ENCODE results near the gene NFIB. TPM values are rescaled to one million over a fixed set of nuclear protein-coding genes. Genes with fewer than 3 reads are reported as not detected.

The NFIB gene
- total RNA-seq, 2 donors from 2014 or later: 47.0 to 65.9 TPM

- no peak for ATAC-seq
- WGBS, 2 donors: 68 to 88% methylated on average over 1 of the region's 1 CpG
- no peak overlapping the region for H3K4me3 ChIP-seq
Observed at GRCh38 chr9:14246951-14247350, 67.0 kb downstream of the NFIB start.

GRCh38 chr9:14245901-14246525 lies 67.9 kb downstream of the NFIB start:
- Histone ChIP-seq H3K4me3 (no peak overlapping the region), H3K9me3 (no peaks in the 10 kb centered on the region), H3K4me1 (peaks cover 39% of the 10 kb centered on the region), H3K27me3 (no peaks in the 10 kb centered on the region), H3K36me3 (replicated peaks in 1 of 2; ENCODE audit: insufficient read depth in 1 of 2, low read depth in 2 of 2) (peaks cover 0 to 5% of the 10 kb centered on the region in 2 donors), H3K27ac (no peak overlapping the region)
- DNase-seq (no peak), ATAC-seq (no peak)
- intact Hi-C loops (cut with DNase I): no loop called here
- TF ChIP-seq POLR2A (IDR thresholded peaks at IDR 0.05) (no peak), CTCF (IDR thresholded peaks at IDR 0.05) (no peak)
- WGBS, 2 donors: 56 to 58% methylated on average over 3 of the region's 3 CpGs

More at GRCh38 chr9:14246951-14247350, 67.0 kb downstream of the NFIB start:
- no peak overlapping the region for H3K27ac ChIP-seq
- intact Hi-C loops (cut with DNase I): no loop called here
- peaks cover 37% of the 10 kb centered on the region for H3K4me1 ChIP-seq
- no peak for TF ChIP-seq POLR2A (IDR thresholded peaks at IDR 0.05)
- TF ChIP-seq CTCF (IDR thresholded peaks at IDR 0.05): no peak
- H3K27me3 ChIP-seq: no peaks in the 10 kb centered on the region
- H3K9me3 ChIP-seq: no peaks in the 10 kb centered on the region
- DNase-seq: no peak
- peaks cover 0 to 5% of the 10 kb centered on the region in 2 donors for H3K36me3 ChIP-seq (replicated peaks in 1 of 2; ENCODE audit: insufficient read depth in 1 of 2, low read depth in 2 of 2)

- H3K27ac ChIP-seq: no peak overlapping the region
- H3K4me3 ChIP-seq: no peak overlapping the region
- H3K4me1 ChIP-seq: peaks cover 37% of the 10 kb centered on the region
- no peaks in the 10 kb centered on the region for H3K9me3 ChIP-seq
- TF ChIP-seq CTCF (IDR thresholded peaks at IDR 0.05) (no peak), POLR2A (IDR thresholded peaks at IDR 0.05) (no peak)
- H3K27me3 ChIP-seq: no peaks in the 10 kb centered on the region
- ATAC-seq: no peak
- WGBS, 2 donors: 83 to 88% methylated on average over 5 of the region's 5 CpGs
- peaks cover 0 to 5% of the 10 kb centered on the region in 2 donors for H3K36me3 ChIP-seq (replicated peaks in 1 of 2; ENCODE audit: insufficient read depth in 1 of 2, low read depth in 2 of 2)
- intact Hi-C loops (cut with DNase I): no loop called here
- no peak for DNase-seq
Observed at GRCh38 chr9:14243514-14244042, 70.4 kb downstream of the NFIB start.

GRCh38 chr9:14242150-14242805 lies 71.7 kb downstream of the NFIB start:
- Histone ChIP-seq H3K4me1 (peaks cover 40% of the 10 kb centered on the region), H3K27me3 (no peaks in the 10 kb centered on the region), H3K27ac (no peak overlapping the region), H3K4me3 (no peak overlapping the region), H3K9me3 (no peaks in the 10 kb centered on the region), H3K36me3 (replicated peaks in 1 of 2; ENCODE audit: insufficient read depth in 1 of 2, low read depth in 2 of 2) (peaks cover 0 to 5% of the 10 kb centered on the region in 2 donors)
- no peak for TF ChIP-seq POLR2A (IDR thresholded peaks at IDR 0.05)
- no peak for TF ChIP-seq CTCF (IDR thresholded peaks at IDR 0.05)
- DNase-seq (no peak), ATAC-seq (no peak)
- intact Hi-C loops (cut with DNase I): no loop called here

Measured in body of pancreas (tissue), 4 donors.